ENCODE results near the gene IL1RAP. TPM values are rescaled to one million over a fixed set of nuclear protein-coding genes. Genes with fewer than 3 reads are reported as not detected.

IL1RAP gene
- total RNA-seq, 2 donors from 2014 or later = 17.7 to 18.0 TPM

DNA sequence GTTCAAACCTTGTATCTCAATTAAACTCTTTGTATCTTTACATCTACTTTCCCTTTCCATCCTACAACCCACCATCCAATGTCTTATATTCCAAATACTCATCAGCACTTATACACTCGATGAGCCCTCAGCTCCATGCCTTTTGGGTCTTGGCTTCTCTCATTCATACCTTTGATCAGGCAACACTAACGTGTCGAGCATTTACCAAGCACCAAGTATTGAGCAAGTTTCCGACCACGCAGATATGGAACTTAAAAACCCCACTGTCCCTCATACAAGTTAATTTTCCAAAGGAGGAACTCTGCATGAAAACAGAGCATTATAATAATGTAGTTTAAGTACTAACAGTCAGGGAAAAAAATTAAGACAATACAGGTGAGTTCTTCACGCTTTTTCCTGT, 102.8 kb downstream of the IL1RAP start:
- Histone ChIP-seq H3K4me1 (replicated peaks) (no peaks in the 10 kb centered on the region), H3K27me3 (replicated peaks; ENCODE audit: insufficient read depth) (no peaks in the 10 kb centered on the region), H3K4me3 (no peak overlapping the region), H3K9me3 (no peaks in the 10 kb centered on the region), H3K27ac (no peak overlapping the region), H3K36me3 (no peaks in the 10 kb centered on the region)
- TF ChIP-seq POLR2A (IDR thresholded peaks at IDR 0.05) = no peak
- TF ChIP-seq, protein P1, sequence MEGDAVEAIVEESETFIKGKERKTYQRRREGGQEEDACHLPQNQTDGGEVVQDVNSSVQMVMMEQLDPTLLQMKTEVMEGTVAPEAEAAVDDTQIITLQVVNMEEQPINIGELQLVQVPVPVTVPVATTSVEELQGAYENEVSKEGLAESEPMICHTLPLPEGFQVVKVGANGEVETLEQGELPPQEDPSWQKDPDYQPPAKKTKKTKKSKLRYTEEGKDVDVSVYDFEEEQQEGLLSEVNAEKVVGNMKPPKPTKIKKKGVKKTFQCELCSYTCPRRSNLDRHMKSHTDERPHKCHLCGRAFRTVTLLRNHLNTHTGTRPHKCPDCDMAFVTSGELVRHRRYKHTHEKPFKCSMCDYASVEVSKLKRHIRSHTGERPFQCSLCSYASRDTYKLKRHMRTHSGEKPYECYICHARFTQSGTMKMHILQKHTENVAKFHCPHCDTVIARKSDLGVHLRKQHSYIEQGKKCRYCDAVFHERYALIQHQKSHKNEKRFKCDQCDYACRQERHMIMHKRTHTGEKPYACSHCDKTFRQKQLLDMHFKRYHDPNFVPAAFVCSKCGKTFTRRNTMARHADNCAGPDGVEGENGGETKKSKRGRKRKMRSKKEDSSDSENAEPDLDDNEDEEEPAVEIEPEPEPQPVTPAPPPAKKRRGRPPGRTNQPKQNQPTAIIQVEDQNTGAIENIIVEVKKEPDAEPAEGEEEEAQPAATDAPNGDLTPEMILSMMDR (IDR thresholded peaks at IDR 0.05) = no peak
- TF ChIP-seq POLR2AphosphoS5 (IDR thresholded peaks at IDR 0.05) = no peak
- 79% methylated on average over 6 of the region's 6 CpGs for WGBS
- no peak for DNase-seq (ENCODE audit: low spot score)
- intact Hi-C loops (cut with DNase I) = no loop called here

DNA sequence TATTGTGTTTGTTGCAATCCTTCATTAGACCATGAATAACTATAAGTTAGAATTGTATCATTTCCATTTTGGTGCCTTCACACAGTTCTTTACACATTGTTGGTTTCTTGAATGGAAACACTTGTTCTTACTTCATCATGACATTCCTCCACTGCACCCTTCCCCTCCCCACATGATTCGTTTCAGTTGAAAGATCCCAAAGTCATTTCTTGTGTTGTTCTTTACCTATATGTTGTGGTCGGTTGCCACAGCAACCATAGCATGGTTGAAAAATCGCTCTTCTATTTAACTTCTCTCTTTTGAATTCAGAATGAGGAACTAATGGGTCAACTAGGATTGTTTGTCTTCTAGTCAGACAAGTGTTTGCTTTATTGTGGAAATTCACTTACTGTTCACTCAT, 103.3 kb downstream of the IL1RAP start:
- TF ChIP-seq, protein P1 (IDR thresholded peaks at IDR 0.05) = no peak
- no peak for TF ChIP-seq POLR2AphosphoS5 (IDR thresholded peaks at IDR 0.05)
- no peak for TF ChIP-seq POLR2A (IDR thresholded peaks at IDR 0.05)
- 61% methylated on average over 3 of the region's 3 CpGs for WGBS
- DNase-seq (ENCODE audit: low spot score) = no peak

DNA sequence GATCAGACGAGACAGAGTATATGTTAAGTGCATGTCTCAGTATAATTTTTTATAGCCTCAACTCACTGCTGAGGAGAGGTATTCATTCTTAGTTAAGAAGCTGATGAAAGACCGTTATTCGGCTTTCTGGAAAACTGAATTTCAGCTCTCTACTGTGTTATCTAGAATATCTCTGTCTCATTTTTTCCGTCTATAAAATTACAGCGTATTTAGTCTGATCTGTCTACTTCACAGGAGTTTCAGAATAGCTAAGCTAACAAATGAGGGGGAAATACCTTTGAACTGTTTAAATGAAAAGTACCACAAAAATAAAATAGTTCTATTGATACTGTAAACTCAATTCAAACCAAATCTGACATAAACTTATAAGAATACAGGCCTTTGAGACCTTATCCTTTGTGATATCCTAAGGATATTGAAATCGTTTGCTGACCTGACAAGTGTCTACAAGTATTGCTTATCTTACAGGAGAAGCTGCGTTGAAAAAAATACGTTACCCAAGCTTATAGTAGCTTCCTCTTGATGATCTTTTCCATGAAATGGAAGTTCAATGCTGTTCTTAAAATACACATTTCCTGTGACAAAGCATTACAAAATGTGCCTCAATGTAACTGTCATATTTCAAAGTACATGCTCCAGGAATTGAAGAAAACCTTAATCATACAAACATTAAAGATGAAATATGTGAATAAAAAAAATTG, 104.6 kb downstream of the IL1RAP start:
- TF ChIP-seq POLR2AphosphoS5 (IDR thresholded peaks at IDR 0.05) = no peak
- TF ChIP-seq POLR2A (IDR thresholded peaks at IDR 0.05) = no peak
- TF ChIP-seq, protein P1 (IDR thresholded peaks at IDR 0.05) = no peak
- intact Hi-C loops (cut with DNase I) = no loop called here
- H3K27ac ChIP-seq = no peak overlapping the region
- H3K4me3 ChIP-seq = no peak overlapping the region
- H3K27me3 ChIP-seq (replicated peaks; ENCODE audit: insufficient read depth) = no peaks in the 10 kb centered on the region
- no peak for DNase-seq (ENCODE audit: low spot score)
- WGBS = 50% methylated on average over 8 of the region's 8 CpGs
- H3K4me1 ChIP-seq (replicated peaks) = no peaks in the 10 kb centered on the region
- no peaks in the 10 kb centered on the region for H3K36me3 ChIP-seq
- no peaks in the 10 kb centered on the region for H3K9me3 ChIP-seq

More for the DNA sequence above, 103.3 kb downstream of the IL1RAP start:
- H3K27ac ChIP-seq = no peak overlapping the region
- no peaks in the 10 kb centered on the region for H3K9me3 ChIP-seq
- H3K36me3 ChIP-seq = no peaks in the 10 kb centered on the region
- no peak overlapping the region for H3K4me3 ChIP-seq
- H3K27me3 ChIP-seq (replicated peaks; ENCODE audit: insufficient read depth) = no peaks in the 10 kb centered on the region
- intact Hi-C loops (cut with DNase I) = no loop called here
- no peaks in the 10 kb centered on the region for H3K4me1 ChIP-seq (replicated peaks)

DNA sequence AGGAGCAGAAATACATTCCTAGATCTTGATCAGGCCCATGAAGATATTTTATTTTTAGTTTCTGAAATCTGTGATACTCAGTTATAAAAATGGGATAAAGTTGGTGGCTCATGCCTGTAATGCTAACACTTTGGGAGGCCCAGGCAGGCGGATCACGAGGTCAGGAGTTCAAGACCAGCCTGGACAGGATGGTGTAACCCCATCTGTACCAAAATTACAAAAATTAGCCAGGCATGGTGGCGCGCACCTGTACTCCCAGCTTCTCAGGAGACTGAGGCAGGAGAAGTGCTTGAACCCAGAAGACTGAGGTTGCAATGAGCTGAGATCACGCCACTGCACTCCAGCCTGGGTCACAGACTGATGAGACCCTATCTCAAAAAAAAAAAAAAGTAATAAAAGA, 105.5 kb downstream of the IL1RAP start:
- Histone ChIP-seq H3K27me3 (replicated peaks; ENCODE audit: insufficient read depth) (no peaks in the 10 kb centered on the region), H3K4me3 (no peak overlapping the region), H3K27ac (no peak overlapping the region), H3K9me3 (no peaks in the 10 kb centered on the region), H3K4me1 (replicated peaks) (no peaks in the 10 kb centered on the region), H3K36me3 (no peaks in the 10 kb centered on the region)
- 85% methylated on average over 5 of the region's 5 CpGs for WGBS
- intact Hi-C loops (cut with DNase I) = no loop called here
- no peak for DNase-seq (ENCODE audit: low spot score)
- TF ChIP-seq POLR2A (IDR thresholded peaks at IDR 0.05) = no peak
- TF ChIP-seq, protein P1 (IDR thresholded peaks at IDR 0.05) = no peak
- no peak for TF ChIP-seq POLR2AphosphoS5 (IDR thresholded peaks at IDR 0.05)

DNA sequence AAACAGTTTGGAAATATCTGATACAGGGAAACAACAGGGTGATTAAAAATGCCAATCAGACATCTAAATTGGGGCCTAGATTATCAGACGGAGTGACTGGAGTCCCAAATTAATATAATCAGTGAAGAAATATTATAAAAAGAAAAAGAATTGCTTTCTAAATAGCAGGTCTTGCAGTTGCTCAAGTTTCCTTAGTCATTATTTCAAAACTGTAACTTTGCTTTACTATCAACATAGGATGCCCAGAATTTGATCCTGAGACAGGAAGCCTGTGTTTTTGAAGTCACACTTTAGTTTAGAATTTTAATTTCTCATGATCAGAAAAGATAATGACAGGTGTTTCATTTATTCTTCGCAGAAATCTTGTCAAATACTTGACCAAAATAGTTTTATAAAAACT, 105.9 kb downstream of the IL1RAP start:
- WGBS = 84% methylated on average over 2 of the region's 2 CpGs
- no peaks in the 10 kb centered on the region for H3K9me3 ChIP-seq
- H3K27ac ChIP-seq = no peak overlapping the region
- intact Hi-C loops (cut with DNase I) = no loop called here
- H3K4me3 ChIP-seq = no peak overlapping the region
- H3K27me3 ChIP-seq (replicated peaks; ENCODE audit: insufficient read depth) = no peaks in the 10 kb centered on the region
- no peaks in the 10 kb centered on the region for H3K4me1 ChIP-seq (replicated peaks)
- H3K36me3 ChIP-seq = no peaks in the 10 kb centered on the region
- no peak for DNase-seq (ENCODE audit: low spot score)
- TF ChIP-seq, protein P1 (IDR thresholded peaks at IDR 0.05) = no peak
- TF ChIP-seq POLR2A (IDR thresholded peaks at IDR 0.05) (no peak), POLR2AphosphoS5 (IDR thresholded peaks at IDR 0.05) (no peak)

Measured in prostate gland (tissue), 2 donors.